ENCODE measurements around the gene KIAA1614.

The KIAA1614 gene

GRCh38 chr1:180920702-180921101, 8.0 kb downstream of the KIAA1614 start:
- peaks cover 85% of the 10 kb centered on the region for H3K4me1 ChIP-seq (ENCODE audit: low read length)
- no peaks in the 10 kb centered on the region for H3K9me3 ChIP-seq (ENCODE audit: insufficient read depth, low read length)
- no peaks in the 10 kb centered on the region for H3K27me3 ChIP-seq (ENCODE audit: low read depth, low read length)
- H3K9ac ChIP-seq (ENCODE audit: low read length), result peak overlapping the region; percentile 74
- peak overlapping the region; percentile 75 for H3K27ac ChIP-seq (ENCODE audit: low read length)
- no peaks in the 10 kb centered on the region for H3K79me2 ChIP-seq (ENCODE audit: low read length)
- H3K36me3 ChIP-seq (replicated peaks; ENCODE audit: low read depth, low read length), result no peaks in the 10 kb centered on the region
- H3K4me3 ChIP-seq (ENCODE audit: low read length), result peak overlapping the region; percentile 45
- peak overlapping the region; percentile 81 for H3K4me2 ChIP-seq (ENCODE audit: low read length)
- H2AFZ ChIP-seq (ENCODE audit: low read depth, low read length), result no peak overlapping the region
- TF ChIP-seq CTCF (IDR thresholded peaks at IDR 0.05; ENCODE audit: low read depth, low read length) (peak; percentile 81), EZH2phosphoT487 (IDR thresholded peaks at IDR 0.05; ENCODE audit: low read depth) (no peak)
- H4K20me1 ChIP-seq (ENCODE audit: insufficient read depth, low read length), result no peaks in the 10 kb centered on the region

- TF ChIP-seq CTCF (IDR thresholded peaks at IDR 0.05; ENCODE audit: low read depth, low read length), result no peak
- TF ChIP-seq EZH2phosphoT487 (IDR thresholded peaks at IDR 0.05; ENCODE audit: low read depth), result no peak
- peak overlapping the region; percentile 75 for H3K27ac ChIP-seq (ENCODE audit: low read length)
- H2AFZ ChIP-seq (ENCODE audit: low read depth, low read length), result 0 out of 2 replicates have a peak overlapping the region, but pooled peaks have one; percentile 6
- H3K27me3 ChIP-seq (ENCODE audit: low read depth, low read length), result no peaks in the 10 kb centered on the region
- no peaks in the 10 kb centered on the region for H3K79me2 ChIP-seq (ENCODE audit: low read length)
- no peaks in the 10 kb centered on the region for H3K36me3 ChIP-seq (replicated peaks; ENCODE audit: low read depth, low read length)
- no peaks in the 10 kb centered on the region for H3K9me3 ChIP-seq (ENCODE audit: insufficient read depth, low read length)
- peaks cover 91% of the 10 kb centered on the region for H3K4me1 ChIP-seq (ENCODE audit: low read length)
- peak overlapping the region; percentile 81 for H3K4me2 ChIP-seq (ENCODE audit: low read length)
- peak overlapping the region; percentile 45 for H3K4me3 ChIP-seq (ENCODE audit: low read length)
- no peaks in the 10 kb centered on the region for H4K20me1 ChIP-seq (ENCODE audit: insufficient read depth, low read length)
- peak overlapping the region; percentile 74 for H3K9ac ChIP-seq (ENCODE audit: low read length)
Observed at GRCh38 chr1:180921386-180921785, 8.7 kb downstream of the KIAA1614 start.

- Histone ChIP-seq H4K20me1 (ENCODE audit: insufficient read depth, low read length) (no peaks in the 10 kb centered on the region), H3K4me2 (ENCODE audit: low read length) (peak overlapping the region; percentile 81), H3K4me1 (ENCODE audit: low read length) (peaks cover 90% of the 10 kb centered on the region), H3K9ac (ENCODE audit: low read length) (peak overlapping the region; percentile 74), H3K4me3 (ENCODE audit: low read length) (peak overlapping the region; percentile 45), H3K79me2 (ENCODE audit: low read length) (no peaks in the 10 kb centered on the region), H2AFZ (ENCODE audit: low read depth, low read length) (0 out of 2 replicates have a peak overlapping the region, but pooled peaks have one; percentile 9), H3K9me3 (ENCODE audit: insufficient read depth, low read length) (no peaks in the 10 kb centered on the region), H3K27me3 (ENCODE audit: low read depth, low read length) (no peaks in the 10 kb centered on the region), H3K36me3 (replicated peaks; ENCODE audit: low read depth, low read length) (no peaks in the 10 kb centered on the region), H3K27ac (ENCODE audit: low read length) (peak overlapping the region; percentile 75)
- TF ChIP-seq EZH2phosphoT487 (IDR thresholded peaks at IDR 0.05; ENCODE audit: low read depth) (no peak), CTCF (IDR thresholded peaks at IDR 0.05; ENCODE audit: low read depth, low read length) (no peak)
Observed at GRCh38 chr1:180921891-180922630, 9.4 kb downstream of the KIAA1614 start.

DNA sequence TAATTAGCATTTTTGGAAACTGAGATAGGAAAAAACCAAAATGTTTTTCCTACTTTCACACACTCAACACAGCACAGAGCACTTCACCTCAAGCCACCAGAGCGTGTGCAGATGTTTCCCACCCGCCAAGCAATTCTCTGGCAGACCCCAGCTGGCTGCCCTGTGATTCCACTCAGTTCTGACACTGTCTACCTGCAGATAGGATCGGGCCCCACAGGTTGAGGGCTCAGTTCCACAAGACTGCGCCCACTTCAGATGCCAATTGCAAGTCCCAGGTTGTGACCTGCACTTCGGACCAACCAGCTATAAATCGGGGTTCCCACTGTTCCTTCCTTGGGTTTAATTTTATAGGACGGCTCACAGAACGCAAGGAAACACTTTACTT, 9.9 kb downstream of the KIAA1614 start:
- peak overlapping the region; percentile 74; the same call in 1 of the 2 replicates for H3K9ac ChIP-seq (ENCODE audit: low read length)
- H3K27me3 ChIP-seq (ENCODE audit: low read depth, low read length), result no peaks in the 10 kb centered on the region
- H3K4me2 ChIP-seq (ENCODE audit: low read length), result peak overlapping the region; percentile 81
- no peaks in the 10 kb centered on the region for H4K20me1 ChIP-seq (ENCODE audit: insufficient read depth, low read length)
- 0 out of 2 replicates have a peak overlapping the region, but pooled peaks have one; percentile 9 for H2AFZ ChIP-seq (ENCODE audit: low read depth, low read length)
- no peaks in the 10 kb centered on the region for H3K36me3 ChIP-seq (replicated peaks; ENCODE audit: low read depth, low read length)
- H3K79me2 ChIP-seq (ENCODE audit: low read length), result no peaks in the 10 kb centered on the region
- TF ChIP-seq EZH2phosphoT487 (IDR thresholded peaks at IDR 0.05; ENCODE audit: low read depth), result no peak
- TF ChIP-seq CTCF (IDR thresholded peaks at IDR 0.05; ENCODE audit: low read depth, low read length), result no peak
- H3K27ac ChIP-seq (ENCODE audit: low read length), result peak overlapping the region; percentile 75; the same call in 1 of the 2 replicates
- H3K9me3 ChIP-seq (ENCODE audit: insufficient read depth, low read length), result no peaks in the 10 kb centered on the region
- H3K4me3 ChIP-seq (ENCODE audit: low read length), result peak overlapping the region; percentile 45
- peaks cover 85% of the 10 kb centered on the region for H3K4me1 ChIP-seq (ENCODE audit: low read length)
